HepG2 (cell line): ENCODE results near the gene CTSV. TPM values are rescaled to one million over a fixed set of nuclear protein-coding genes. Genes with fewer than 3 reads are reported as not detected.
"Not testable (repeated sequence)": the region's sequence is repeated elsewhere in the genome, so short reads cannot be mapped to it uniquely, and the experiment has no call there.

Source experiments
- ATAC-seq: fragments of 200-7000 bp; cut with Tn5 transposase; 3 replicates; pipeline ENCODE4 v1.9.1; 2020; ENCODE audit warnings: mild to moderate bottlenecking, moderate library complexity
- BruUV-seq: library from RNA; stranded (reverse); fragments of 400-500 nt; replicated peaks from 2 replicates; lab custom pipeline; 2021; lab: Mats Ljungman, UMichigan
- CTCF ChIA-PET: fragments of 300-600 bp; formaldehyde crosslinking; extraction: SDS; loops from one replicate; lab custom pipeline; 2021; ENCODE audit warnings: low total read pairs, inconsistent platforms, low intra/inter-chr PET ratio; lab: Yijun Ruan, JAX
- POLR2A ChIA-PET: fragments of 350-600 bp; sonication (Branson Sonifier 250); formaldehyde crosslinking; loops from one replicate; lab custom pipeline; 2020; ENCODE audit warnings: antibody characterized with exemption, inconsistent platforms; lab: Yijun Ruan, JAX
- DNase-seq: peaks from one replicate; pipeline ENCODE4 v3.0.0-alpha.2; 2015; ENCODE audit warnings: low spot score
- FAIRE-seq: peaks from 3 replicates; lab custom pipeline; 2011; peaks lifted over from hg19 to GRCh38; lab: Jason Lieb, UNC
- H2AFZ ChIP-seq: one replicate; pipeline ENCODE4 v1.6.1; 2011; ENCODE audit warnings: low read length, inconsistent platforms
- H3K27ac ChIP-seq: fragments of 300-600 bp; 3 replicates; pipeline ENCODE4 v1.8.0; 2011; ENCODE audit warnings: mixed run types, mild to moderate bottlenecking, mixed read lengths, low read length, inconsistent platforms; ENCODE audit not compliant: insufficient read depth; ENCODE audit errors: extremely low read length
- H3K27me3 ChIP-seq, 2 experiments: fragments of 200-600 bp in 1 of 2; 2 replicates in 1 of 2; 3 replicates in 1 of 2; pipeline versions ENCODE4 v1.6.0 to v1.8.0; 2011; ENCODE audit warnings: low read length in 2 of 2, mild to moderate bottlenecking in 2 of 2, moderate library complexity in 2 of 2, inconsistent platforms in 1 of 2; ENCODE audit not compliant: insufficient read depth in 2 of 2, control insufficient read depth in 1 of 2
- H3K36me3 ChIP-seq, 2 experiments: fragments of 200-600 bp in 1 of 2; replicated peaks in 1 of 2; 2 replicates in 1 of 2; 3 replicates in 1 of 2; pipeline versions ENCODE4 v1.5.1 to v1.8.0; 2011; ENCODE audit warnings: low read length in 2 of 2, inconsistent platforms in 1 of 2; ENCODE audit not compliant: insufficient read depth in 2 of 2, control insufficient read depth in 1 of 2
- H3K4me1 ChIP-seq: 2 replicates; pipeline ENCODE4 v1.5.1; 2012; ENCODE audit warnings: low read length, inconsistent platforms; ENCODE audit not compliant: insufficient read depth
- H3K4me2 ChIP-seq: 2 replicates; pipeline ENCODE4 v1.6.0; 2011; ENCODE audit warnings: low read depth, low read length, inconsistent platforms
- H3K4me3 ChIP-seq, 3 experiments: fragments of 200-600 bp in 1 of 3; sonication (generic), shearing (Covaris generic) in 1 of 3; replicated peaks in 1 of 3; 2 replicates each; pipeline ENCODE4 v1.5.1; 2011 to 2016; ENCODE audit warnings: low read length in 3 of 3, inconsistent platforms in 2 of 3, low read depth in 2 of 3, mild to moderate bottlenecking in 2 of 3, control low read depth in 1 of 3, mixed read lengths in 1 of 3; ENCODE audit not compliant: insufficient read depth in 1 of 3
- H3K79me2 ChIP-seq: one replicate; pipeline ENCODE4 v1.6.1; 2011; ENCODE audit warnings: low read length, inconsistent platforms; ENCODE audit not compliant: insufficient read depth
- H3K9ac ChIP-seq: 2 replicates; pipeline ENCODE4 v1.6.0; 2011; ENCODE audit warnings: mild to moderate bottlenecking, low read depth, low read length, inconsistent platforms; ENCODE audit not compliant: insufficient read depth
- H3K9me3 ChIP-seq: 2 replicates; pipeline ENCODE4 v1.5.1; 2012; ENCODE audit warnings: mild to moderate bottlenecking, low read length
- H4K20me1 ChIP-seq: 2 replicates; pipeline ENCODE4 v1.6.0; 2011; ENCODE audit warnings: inconsistent platforms, mild to moderate bottlenecking, low read length, moderate library complexity; ENCODE audit not compliant: insufficient read depth
- WGBS: methylation state at CpG from one replicate; pipeline ENCODE4 v1.1.6; 2017; ENCODE audit warnings: low lambda C conversion rate; 5-methylcytosine and 5-hydroxymethylcytosine counted together
- in situ Hi-C: cut with HindIII; loops from 2 replicates; pipeline ENCODE4 v1.10.0; 2017; ENCODE audit warnings: low pct_unique_long_range_greater_than_20kb; ENCODE audit not compliant: extremely low pct_ligation_motif_present
- intact Hi-C: fragments of 100-400 bp; cut with micrococcal nuclease; formaldehyde crosslinking; loops from one replicate; pipeline ENCODE4 v1.10.0; 2022; ENCODE audit not compliant: unreplicated experiment
- polyA plus RNA-seq, 8 experiments: library from polyadenylated mRNA; depleted of rRNA in 3 of 8; stranded (reverse) in 7 of 8; unstranded in 1 of 8; fragments of >200 nt; fragmentation: Illumina TruSeq in 4 of 8; extraction: Trizol in 4 of 8; gene quantifications; 2 replicates each; pipeline versions ENCODE4 v1.2.1 to v1.2.3, GENCODE V29; 2011 to 2016; ENCODE audit warnings: low read depth in 4 of 8, missing spikeins in 1 of 8, mixed read lengths in 1 of 8; ENCODE audit not compliant: insufficient read depth in 1 of 8
- total RNA-seq, 5 experiments: library from RNA; depleted of rRNA; stranded (reverse); fragments of >200 nt; fragmentation: Illumina TruSeq; extraction: Trizol; gene quantifications; 2 replicates each; pipeline ENCODE4 v1.2.3, GENCODE V29; 2016; ENCODE audit warnings: low read depth in 1 of 5

The CTSV gene
- total and polyA plus RNA-seq, 2 of the 13 experiments (the other 11 are each of a cell fraction or from before 2014, with no cell fraction given): 10.6 to 12.6 TPM

- FAIRE-seq, H3K4me3 ChIP-seq, H3K27me3 ChIP-seq, H3K4me1 ChIP-seq, H2AFZ ChIP-seq, H3K9me3 ChIP-seq, BruUV-seq, intact Hi-C loops, H4K20me1 ChIP-seq, H3K27ac ChIP-seq, H3K36me3 ChIP-seq, CTCF ChIA-PET, H3K9ac ChIP-seq, POLR2A ChIA-PET, DNase-seq, H3K4me2 ChIP-seq, in situ Hi-C loops: not testable (repeated sequence)
- peak; percentile 29; the same call in 2 of the 3 replicates for ATAC-seq
- peaks cover 21% of the 10 kb centered on the region for H3K79me2 ChIP-seq
- WGBS: no CpG with 5 or more reads among the region's 2 CpGs
Measured at GRCh38 chr9:96994531-96995016, 44.4 kb downstream of the CTSV start.

- DNase-seq, in situ Hi-C loops, BruUV-seq, H3K9ac ChIP-seq, H3K4me2 ChIP-seq, H4K20me1 ChIP-seq, CTCF ChIA-PET, H3K36me3 ChIP-seq, ATAC-seq, H3K4me3 ChIP-seq, H2AFZ ChIP-seq, H3K27me3 ChIP-seq, H3K9me3 ChIP-seq, FAIRE-seq, H3K4me1 ChIP-seq, POLR2A ChIA-PET, intact Hi-C loops, H3K27ac ChIP-seq: not testable (repeated sequence)
- peaks cover 17% of the 10 kb centered on the region for H3K79me2 ChIP-seq
- WGBS: 85% methylated on average over 2 of the region's 2 CpGs
Measured at GRCh38 chr9:96992303-96992702, 46.6 kb downstream of the CTSV start.

- H3K36me3 ChIP-seq, H3K9ac ChIP-seq, ATAC-seq, H3K9me3 ChIP-seq, in situ Hi-C loops, CTCF ChIA-PET, H2AFZ ChIP-seq, H4K20me1 ChIP-seq, BruUV-seq, H3K27me3 ChIP-seq, FAIRE-seq, intact Hi-C loops, POLR2A ChIA-PET, DNase-seq, H3K27ac ChIP-seq, H3K4me1 ChIP-seq, H3K4me2 ChIP-seq, H3K4me3 ChIP-seq: not testable (repeated sequence)
- H3K79me2 ChIP-seq: peaks cover 20% of the 10 kb centered on the region
- WGBS: 86% methylated on average over 1 of the region's 1 CpG
Measured at GRCh38 chr9:96989747-96990318, 49.1 kb downstream of the CTSV start.
